Activated CD8-positive, alpha-beta memory T cell treated with anti-CD3 and anti-CD28 coated beads, Interleukin-2, amount 50 U/mL, for 24 hours (primary cell): ENCODE results near the gene CNPY4.

Experiments
- DNase-seq: peaks from one replicate; pipeline ENCODE4 v3.0.0-alpha.2; 2020; ENCODE audit errors: extremely low read depth

The CNPY4 gene

GRCh38 chr7:100167912-100168323 is 48.5 kb downstream of the CNPY4 start:
- DNase-seq, result no peak

DNA sequence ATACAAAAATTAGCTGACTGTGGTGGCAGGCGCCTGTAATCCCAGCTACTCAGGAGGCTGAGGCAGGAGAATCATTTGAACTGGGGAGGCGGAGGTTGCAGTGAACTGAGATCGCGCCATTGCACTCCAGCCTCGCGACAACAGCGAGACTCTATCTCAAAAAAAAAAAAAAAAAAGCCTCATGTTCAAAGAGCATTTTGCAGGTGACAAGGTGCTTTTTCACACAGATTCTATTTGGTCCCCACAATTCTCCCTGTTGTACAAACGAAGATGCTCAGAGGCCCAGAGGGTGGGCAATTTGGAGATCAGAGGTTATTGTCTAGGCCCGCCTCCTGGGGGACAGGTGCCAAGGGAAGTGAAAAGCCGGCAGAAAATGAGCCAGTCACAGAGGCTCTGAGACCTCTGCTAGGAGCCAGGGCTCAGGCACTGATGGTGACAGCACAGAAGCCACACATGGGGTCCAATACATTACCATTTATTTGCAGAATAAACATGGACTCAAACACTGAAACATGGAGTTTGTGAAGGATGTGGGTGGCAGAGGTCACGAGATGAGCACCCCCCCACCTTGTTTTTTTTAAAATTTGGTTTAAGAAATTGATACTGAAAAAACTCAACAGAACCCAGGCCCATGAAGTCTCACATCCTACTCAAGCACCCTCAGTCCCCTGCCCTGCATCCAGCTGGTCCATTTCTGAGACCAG is 49.9 kb downstream of the CNPY4 start:
- DNase-seq, result no peak

DNA sequence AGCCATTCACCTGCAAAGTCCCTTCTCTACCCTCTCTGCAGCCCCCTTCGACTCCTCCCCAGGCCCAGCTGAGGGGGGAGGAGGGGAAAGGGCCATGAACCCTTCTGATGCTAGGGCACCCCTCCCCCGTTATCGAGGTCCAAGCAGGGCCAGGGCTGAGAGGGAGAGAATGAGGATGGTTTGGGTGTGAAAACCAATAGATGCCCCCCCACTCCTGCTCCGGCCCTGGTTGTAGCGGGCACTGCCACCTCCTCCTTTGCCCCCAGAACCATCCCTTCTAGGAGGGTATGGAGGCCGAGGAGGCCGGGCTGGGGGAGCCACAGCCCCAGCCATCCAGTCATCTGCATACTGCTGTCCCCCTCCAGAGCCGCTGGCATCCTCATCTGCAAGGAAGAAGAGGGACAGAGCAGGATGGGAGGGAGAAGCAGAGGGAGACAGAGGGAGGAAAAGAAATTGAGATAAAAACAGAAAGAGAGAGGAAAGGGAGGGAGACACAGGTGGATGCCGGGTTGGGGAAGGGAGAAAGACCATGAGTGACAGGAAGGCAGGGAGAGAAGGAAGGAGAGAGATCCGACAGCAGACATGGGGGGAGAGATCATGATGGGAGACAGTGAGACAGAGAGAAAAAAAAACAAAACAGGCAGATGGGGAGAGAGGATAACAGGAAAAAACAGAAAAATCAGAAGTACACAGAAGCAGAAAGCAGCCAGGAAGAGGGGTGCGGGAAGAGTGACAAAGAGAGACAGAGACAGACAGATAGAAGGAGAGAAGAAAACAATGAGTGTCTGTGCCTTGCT is 50.9 kb downstream of the CNPY4 start:
- no peak for DNase-seq

GRCh38 chr7:100171087-100171681 is 51.8 kb downstream of the CNPY4 start:
- no peak for DNase-seq

GRCh38 chr7:100171840-100172239 is 52.4 kb downstream of the CNPY4 start:
- no peak for DNase-seq

DNA sequence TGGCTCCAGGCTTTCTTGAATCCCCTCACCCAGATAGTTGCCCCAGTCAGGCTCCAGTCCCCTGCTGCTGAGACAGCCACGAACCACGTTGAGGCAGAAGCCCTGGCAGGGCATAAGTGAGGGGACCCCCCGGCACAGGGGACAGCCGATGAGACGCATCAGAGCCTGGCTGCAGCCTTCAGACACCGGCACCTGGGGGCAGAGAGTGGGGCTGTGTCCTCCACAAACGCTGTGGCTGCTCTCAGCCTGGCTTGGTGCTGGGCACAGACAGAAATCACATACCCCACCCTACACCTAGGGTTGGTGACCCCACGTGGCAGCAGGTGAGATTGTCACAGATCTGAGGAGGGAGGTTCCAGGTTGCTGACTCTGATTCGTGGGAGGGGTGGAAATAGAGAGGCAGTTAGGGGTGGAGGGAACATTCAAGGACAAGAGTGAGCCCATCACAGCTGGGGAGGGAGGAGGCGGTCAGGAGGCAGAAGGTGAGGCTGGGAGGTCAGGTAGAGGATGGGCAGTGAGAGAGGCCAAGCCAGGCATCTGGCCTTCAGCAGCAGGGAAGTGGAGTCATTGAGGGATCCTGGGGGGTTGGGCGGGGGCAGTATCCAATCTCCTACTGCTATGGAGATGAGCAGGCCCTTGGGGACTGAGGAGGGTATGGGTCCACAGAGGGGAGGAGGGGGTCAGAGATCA is 54.5 kb downstream of the CNPY4 start:
- no peak for DNase-seq

DNA sequence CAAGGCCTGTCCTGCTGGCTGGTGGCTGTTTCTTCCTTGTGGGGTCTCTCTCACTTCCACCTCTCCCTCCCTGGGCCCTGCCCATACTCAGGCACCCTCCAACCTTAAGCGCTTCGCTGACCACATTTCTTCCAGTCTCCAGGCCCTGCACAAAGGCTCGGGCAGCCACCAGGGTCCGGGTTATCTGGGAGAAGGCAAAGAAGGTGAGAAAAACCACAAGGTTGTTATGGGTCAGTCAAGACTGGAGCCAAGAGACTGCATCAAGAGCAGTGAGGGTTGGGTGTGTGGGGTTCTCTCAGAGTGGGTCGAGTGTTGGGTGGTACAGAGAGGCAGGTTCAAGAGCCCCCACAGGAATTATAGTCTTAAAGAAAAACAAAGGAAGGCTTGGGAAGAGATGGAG is 55.1 kb downstream of the CNPY4 start:
- DNase-seq, result no peak
